WTC11 (cell line): ENCODE data around the gene GABRB1. TPM values are rescaled to one million over a fixed set of nuclear protein-coding genes. Genes with fewer than 3 reads are reported as not detected.

ENCODE experiments used
- ATAC-seq: fragments of 200-7000 bp; cut with Tn5 transposase; 2 replicates; pipeline ENCODE4 v1.10.0; 2021; ENCODE audit warnings: mild to moderate bottlenecking, moderate library complexity
- CTCF ChIA-PET: fragments of 300-600 bp; sonication (Branson Sonifier 250); formaldehyde crosslinking; loops from one replicate; lab custom pipeline; 2021; ENCODE audit warnings: antibody characterized with exemption; lab: Charles Lee
- POLR2A ChIA-PET: fragments of 350-600 bp; sonication (Branson Sonifier 250); formaldehyde crosslinking; loops from one replicate; lab custom pipeline; 2021; ENCODE audit warnings: antibody characterized with exemption; lab: Charles Lee
- DNase-seq: peaks from one replicate; pipeline ENCODE4 v3.0.0; 2021; ENCODE audit warnings: low spot score
- H3K27ac Mint-ChIP-seq: 2 replicates; pipeline ENCODE4 v1.8.0; 2021; ENCODE audit warnings: mixed read lengths
- H3K27me3 Mint-ChIP-seq: 2 replicates; pipeline ENCODE4 v1.8.0; 2021; ENCODE audit warnings: low read depth, mild to moderate bottlenecking, moderate library complexity, mixed read lengths
- H3K36me3 Mint-ChIP-seq: 2 replicates; pipeline ENCODE4 v1.8.0; 2021; ENCODE audit warnings: mixed read lengths
- H3K4me1 Mint-ChIP-seq: 2 replicates; pipeline ENCODE4 v1.8.0; 2022; ENCODE audit warnings: mixed read lengths
- H3K4me3 Mint-ChIP-seq: 2 replicates; pipeline ENCODE4 v1.8.0; 2021; ENCODE audit warnings: mild to moderate bottlenecking, moderate library complexity, mixed read lengths
- H3K9me3 Mint-ChIP-seq: 2 replicates; pipeline ENCODE4 v1.8.0; 2021; ENCODE audit warnings: mixed read lengths
- ATF2 ChIP-seq: sonication (generic); formaldehyde crosslinking; IDR thresholded peaks from 2 replicates; pipeline ENCODE4 v1.8.1; 2022; ENCODE audit warnings: low read depth, missing genetic modification reagents, borderline replicate concordance
- CBFB ChIP-seq: sonication (generic); formaldehyde crosslinking; IDR thresholded peaks from 2 replicates; pipeline ENCODE4 v1.8.1; 2022; ENCODE audit warnings: mild to moderate bottlenecking, low read depth, missing genetic modification reagents
- CREM ChIP-seq: sonication (generic); formaldehyde crosslinking; IDR thresholded peaks from 2 replicates; pipeline ENCODE4 v1.8.1; 2022; ENCODE audit warnings: mild to moderate bottlenecking, missing genetic modification reagents, moderate library complexity
- E2F4 ChIP-seq: sonication (generic); formaldehyde crosslinking; IDR thresholded peaks from 2 replicates; pipeline ENCODE4 v1.8.1; 2022; ENCODE audit warnings: low read depth, mild to moderate bottlenecking, moderate library complexity, missing genetic modification reagents, borderline replicate concordance
- FOXP1 ChIP-seq: sonication (generic); formaldehyde crosslinking; IDR thresholded peaks from 2 replicates; pipeline ENCODE4 v1.8.0; 2022; ENCODE audit warnings: missing genetic modification reagents, mild to moderate bottlenecking, moderate library complexity, borderline replicate concordance
- FOXP4 ChIP-seq: sonication (generic); formaldehyde crosslinking; IDR thresholded peaks from 2 replicates; pipeline ENCODE4 v1.8.0; 2022; ENCODE audit warnings: mild to moderate bottlenecking, missing genetic modification reagents
- GRHL2 ChIP-seq: fragments of 250-450 bp; sonication (Bioruptor Pico); IDR thresholded peaks from 2 replicates; pipeline ENCODE4 v1.8.0; 2022; ENCODE audit warnings: mild to moderate bottlenecking, moderate library complexity; ENCODE audit not compliant: insufficient replicate concordance, severe bottlenecking
- GTF2I ChIP-seq: fragments of 250-450 bp; sonication (Bioruptor Pico); conservative IDR thresholded peaks from 2 replicates; pipeline ENCODE4 v1.4.0; 2021; ENCODE audit warnings: mild to moderate bottlenecking
- JUN ChIP-seq: sonication (generic); formaldehyde crosslinking; IDR thresholded peaks from 2 replicates; pipeline ENCODE4 v1.8.0; 2023; ENCODE audit warnings: mild to moderate bottlenecking, missing genetic modification reagents
- KAT7 ChIP-seq: sonication (generic); formaldehyde crosslinking; IDR thresholded peaks from 2 replicates; pipeline ENCODE4 v1.8.1; 2023; ENCODE audit warnings: missing genetic modification reagents, mild to moderate bottlenecking, borderline replicate concordance
- NFYB ChIP-seq: sonication (generic); formaldehyde crosslinking; conservative IDR thresholded peaks from 2 replicates; pipeline ENCODE4 v1.8.0; 2022; ENCODE audit warnings: low read depth, missing genetic modification reagents
- NR3C1 ChIP-seq: sonication (generic); formaldehyde crosslinking; conservative IDR thresholded peaks from 2 replicates; pipeline ENCODE4 v1.8.1; 2023; ENCODE audit warnings: low read depth, mild to moderate bottlenecking, missing genetic modification reagents
- OVOL2 ChIP-seq: fragments of 250-450 bp; sonication (Bioruptor Pico); IDR thresholded peaks from 2 replicates; pipeline ENCODE4 v1.9.0; 2021; ENCODE audit warnings: mild to moderate bottlenecking, borderline replicate concordance
- SOX15 ChIP-seq: fragments of 250-450 bp; sonication (Bioruptor Pico); IDR thresholded peaks from 2 replicates; pipeline ENCODE4 v1.9.0; 2021; ENCODE audit warnings: mild to moderate bottlenecking
- TEAD1 ChIP-seq: sonication (generic); formaldehyde crosslinking; IDR thresholded peaks from 2 replicates; pipeline ENCODE4 v1.8.0; 2022; ENCODE audit warnings: mild to moderate bottlenecking, missing genetic modification reagents
- USF2 ChIP-seq: sonication (generic); formaldehyde crosslinking; IDR thresholded peaks from 2 replicates; pipeline ENCODE4 v1.8.1; 2023; ENCODE audit warnings: mild to moderate bottlenecking, missing genetic modification reagents, moderate library complexity
- ZBTB21 ChIP-seq: sonication (generic); formaldehyde crosslinking; IDR thresholded peaks from 2 replicates; pipeline ENCODE4 v1.8.1; 2023; ENCODE audit warnings: mild to moderate bottlenecking, missing genetic modification reagents, borderline replicate concordance
- ZNF121 ChIP-seq: sonication (generic); formaldehyde crosslinking; IDR thresholded peaks from 2 replicates; pipeline ENCODE4 v1.8.0; 2023; ENCODE audit warnings: missing genetic modification reagents
- ZNF138 ChIP-seq: sonication (generic); formaldehyde crosslinking; conservative IDR thresholded peaks from 2 replicates; pipeline ENCODE4 v1.8.1; 2022; ENCODE audit warnings: mild to moderate bottlenecking, moderate library complexity, missing genetic modification reagents
- ZNF263 ChIP-seq: sonication (generic); formaldehyde crosslinking; IDR thresholded peaks from 2 replicates; pipeline ENCODE4 v1.8.1; 2022; ENCODE audit warnings: low read depth, mild to moderate bottlenecking, moderate library complexity, missing genetic modification reagents
- ZNF281 ChIP-seq: sonication (generic); formaldehyde crosslinking; IDR thresholded peaks from 2 replicates; pipeline ENCODE4 v1.8.0; 2023; ENCODE audit warnings: mild to moderate bottlenecking, missing genetic modification reagents
- ZNF317 ChIP-seq: sonication (generic); formaldehyde crosslinking; IDR thresholded peaks from 2 replicates; pipeline ENCODE4 v1.8.1; 2023; ENCODE audit warnings: low read depth, mild to moderate bottlenecking, moderate library complexity, missing genetic modification reagents, borderline replicate concordance
- total RNA-seq: library from RNA; stranded (reverse); gene quantifications from 3 replicates; pipeline ENCODE4 v1.2.3, GENCODE V29; 2021

GABRB1 gene
- total RNA-seq, 1 experiment from 2014 or later = 0.66 TPM

- ChIA-PET CTCF (no interaction called here), POLR2A (no interaction called here)
- no peaks in the 10 kb centered on the region for H3K4me1 Mint-ChIP-seq
- H3K4me3 Mint-ChIP-seq = no peak overlapping the region
- no peaks in the 10 kb centered on the region for H3K9me3 Mint-ChIP-seq
- no peak for DNase-seq
- TF ChIP-seq FOXP4 (no peak), KAT7 (CRISPR knock-in tag) (no peak), CBFB (CRISPR knock-in tag) (no peak), USF2 (CRISPR knock-in tag) (no peak), GTF2I (no peak)
- TF ChIP-seq, all 79 proteins: peak for 0
- Mint-ChIP-seq H3K27ac (no peak overlapping the region), H3K36me3 (no peaks in the 10 kb centered on the region), H3K27me3 (no peaks in the 10 kb centered on the region; the same call in 1 of the 2 replicates)
- no peak for ATAC-seq
These were observed 193.0 kb downstream of the GABRB1 start for GRCh38 chr4:47224361-47224760.

GRCh38 chr4:47235721-47236120 lies 204.4 kb downstream of the GABRB1 start:
- POLR2A ChIA-PET = no interaction called here
- H3K27ac Mint-ChIP-seq = no peak overlapping the region
- H3K9me3 Mint-ChIP-seq = no peaks in the 10 kb centered on the region
- H3K4me3 Mint-ChIP-seq = no peak overlapping the region
- no peaks in the 10 kb centered on the region for H3K27me3 Mint-ChIP-seq
- H3K36me3 Mint-ChIP-seq = no peaks in the 10 kb centered on the region
- ATAC-seq = no peak
- no peak for DNase-seq
- H3K4me1 Mint-ChIP-seq = no peaks in the 10 kb centered on the region
- CTCF ChIA-PET = no interaction called here
- no peak for TF ChIP-seq TEAD1 (CRISPR knock-in tag)
- TF ChIP-seq OVOL2 (CRISPR knock-in tag) = no peak
- no peak for TF ChIP-seq ZNF138
- TF ChIP-seq JUN (CRISPR knock-in tag) = no peak
- TF ChIP-seq ZNF121 (CRISPR knock-in tag) = no peak
- TF ChIP-seq GRHL2 (CRISPR knock-in tag) = no peak
- TF ChIP-seq FOXP1 (CRISPR knock-in tag) = no peak
- no peak for TF ChIP-seq E2F4 (CRISPR knock-in tag)
- TF ChIP-seq CREM (CRISPR knock-in tag) = no peak
- no peak for TF ChIP-seq ZBTB21
- no peak for TF ChIP-seq ZNF317 (CRISPR knock-in tag)
- no peak for TF ChIP-seq ATF2 (CRISPR knock-in tag)
- no peak for TF ChIP-seq ZNF281
- TF ChIP-seq NR3C1 (CRISPR knock-in tag) = no peak
- TF ChIP-seq USF2 (CRISPR knock-in tag) = no peak
- no peak for TF ChIP-seq ZNF263 (CRISPR knock-in tag)
- no peak for TF ChIP-seq SOX15 (CRISPR knock-in tag)
- TF ChIP-seq NFYB (CRISPR knock-in tag) = no peak
